Transverse colon (tissue), 4 donors: Measurements from ENCODE around the gene ZNF777. TPM values are rescaled to one million over a fixed set of nuclear protein-coding genes. Genes with fewer than 3 reads are reported as not detected.

Experiments used
- DNase-seq: peaks from one replicate; pipeline ENCODE4 v3.0.0-alpha.2; 2019
- H3K27ac ChIP-seq, 4 donors: fragments of 200-600 bp; sonication (generic); 2 replicates each; pipeline ENCODE4 v1.5.1; 2016 to 2018; ENCODE audit warnings: inconsistent platforms in 4 of 4
- H3K27me3 ChIP-seq: fragments of 200-600 bp; sonication (generic); 2 replicates; pipeline ENCODE4 v1.5.1; 2017; ENCODE audit warnings: inconsistent platforms
- H3K36me3 ChIP-seq, 4 donors: fragments of 200-600 bp; sonication (generic); 2 replicates each; pipeline ENCODE4 v1.5.1; 2017 to 2019; ENCODE audit warnings: inconsistent platforms in 4 of 4
- H3K4me1 ChIP-seq, 4 donors: fragments of 200-600 bp; sonication (generic); 2 replicates each; pipeline ENCODE4 v1.5.1; 2017 to 2020; ENCODE audit warnings: inconsistent platforms in 4 of 4
- H3K4me3 ChIP-seq, 4 donors: fragments of 200-600 bp; sonication (generic); 1 replicate in 1 of 4; 2 replicates in 3 of 4; pipeline versions ENCODE4 v1.5.1 to v1.6.1; 2017 to 2019; ENCODE audit warnings: inconsistent platforms in 4 of 4
- H3K9me3 ChIP-seq, 2 donors: fragments of 200-600 bp; sonication (generic); 2 replicates each; pipeline ENCODE4 v1.5.1; 2017 to 2019; ENCODE audit warnings: inconsistent platforms in 2 of 2
- EP300 ChIP-seq: sonication (generic); formaldehyde crosslinking; IDR thresholded peaks from one replicate; pipeline ENCODE4 v1.6.1; 2017; ENCODE audit warnings: antibody characterized with exemption, low read depth
- POLR2A ChIP-seq: fragments of 450-650 bp; IDR thresholded peaks from one replicate; pipeline ENCODE4 v1.6.1; 2016; ENCODE audit warnings: antibody characterized with exemption, mild to moderate bottlenecking, moderate library complexity
- POLR2AphosphoS5 ChIP-seq, 3 donors: sonication (generic); formaldehyde crosslinking; IDR thresholded peaks; one replicate each; pipeline ENCODE4 v1.6.1; 2016; ENCODE audit warnings: antibody characterized with exemption in 3 of 3
- WGBS, 2 donors: methylation state at CpG; one replicate each; pipeline ENCODE4 v1.1.5; 2018; ENCODE audit warnings: low coverage in 1 of 2; 5-methylcytosine and 5-hydroxymethylcytosine counted together
- in situ Hi-C, 4 donors: fragments of 200-750 bp; cut with MboI; loops; one replicate each; pipeline versions ENCODE4 v1.15.0 to v1.15.1; 2017; ENCODE audit warnings: low sequenced_read_pairs in 3 of 4, low pct_ligation_motif_present in 1 of 4, low pct_unique_long_range_greater_than_20kb in 1 of 4
- intact Hi-C: fragments of 100-400 bp; cut with DNase I; formaldehyde crosslinking; loops from one replicate; pipeline ENCODE4 v1.15.1; 2023; ENCODE audit warnings: low total_unique reads
- total RNA-seq, 4 donors: library from RNA; depleted of rRNA; stranded (reverse); fragments of >200 nt; gene quantifications; one replicate each; pipeline ENCODE4 v1.1.0, GENCODE V29; 2016
- TF ChIP-seq, protein P1 (sequence below), 5 experiments: fragments of 200-600 bp in 3 of 5; fragments of 450-650 bp in 2 of 5; sonication (generic) in 3 of 5; IDR thresholded peaks; 1 replicate in 2 of 5; 2 replicates in 3 of 5; pipeline ENCODE4 v1.5.1; 2016 to 2017; ENCODE audit warnings: antibody characterized with exemption in 5 of 5, inconsistent platforms in 3 of 5, mild to moderate bottlenecking in 2 of 5, moderate library complexity in 1 of 5

Gene ZNF777
- total RNA-seq, 4 donors from 2014 or later: 7.8 to 58.9 (median 14.2) TPM

DNA sequence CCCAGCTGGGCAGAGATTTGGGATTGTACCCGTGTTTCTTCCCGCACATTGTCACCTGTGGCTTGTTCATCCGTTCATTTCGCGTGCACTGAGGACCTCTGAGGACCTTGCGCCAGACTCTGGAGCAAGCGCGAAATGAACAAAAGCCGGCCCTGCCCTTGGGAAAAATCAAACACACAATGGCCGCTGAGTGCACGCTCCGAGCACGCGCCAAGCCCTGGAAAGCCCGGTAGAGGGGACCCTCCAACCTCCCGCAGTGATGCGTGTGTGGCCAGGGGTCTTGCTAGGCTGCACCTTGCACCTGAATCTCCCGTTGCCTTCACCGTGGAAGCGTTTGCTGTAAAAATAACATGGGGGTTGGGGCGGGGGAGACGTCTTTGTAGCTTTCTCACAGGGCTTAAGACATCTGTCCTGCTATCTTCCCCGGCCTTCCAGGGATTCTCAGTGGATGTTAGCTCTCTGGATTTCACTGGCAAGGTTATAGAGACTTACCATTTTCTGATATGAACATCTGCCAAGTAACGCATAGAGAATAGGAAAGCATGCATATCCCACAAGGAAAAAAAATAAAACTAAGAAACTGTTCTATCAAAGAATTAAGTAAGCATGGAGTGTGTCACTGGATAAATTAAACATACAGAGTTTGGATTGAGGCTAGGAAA lies 37.3 kb downstream of the ZNF777 start:
- Histone ChIP-seq H3K27ac (no peak overlapping the region), H3K4me1 (peaks cover 5 to 15% (median 9%) of the 10 kb centered on the region in 4 donors), H3K27me3 (no peaks in the 10 kb centered on the region), H3K4me3 (peak overlapping the region in 2 of 4 donors; percentile 50 to 52), H3K9me3 (no peaks in the 10 kb centered on the region), H3K36me3 (no peaks in the 10 kb centered on the region)
- intact Hi-C loops: no loop called here
- no peak for DNase-seq
- no peak for TF ChIP-seq EP300
- no peak for TF ChIP-seq POLR2AphosphoS5 (IDR thresholded peaks at IDR 0.05)
- no peak for TF ChIP-seq POLR2A
- in situ Hi-C loops: no loop called here
- WGBS, 2 donors: 70 to 73% methylated on average over 6 to 24 of the region's 24 CpGs

GRCh38 chr7:149422914-149423301 lies 38.0 kb downstream of the ZNF777 start:
- Histone ChIP-seq H3K4me3 (peak overlapping the region; percentile 20 to 52 (median 42)), H3K27ac (peak overlapping the region; percentile 59 to 82 (median 66)), H3K4me1 (peaks cover 5 to 15% (median 9%) of the 10 kb centered on the region in 4 donors), H3K27me3 (no peaks in the 10 kb centered on the region), H3K9me3 (no peaks in the 10 kb centered on the region), H3K36me3 (no peaks in the 10 kb centered on the region)
- intact Hi-C loops (no loop called here), in situ Hi-C loops (no loop called here)
- DNase-seq: peak; percentile 37
- TF ChIP-seq POLR2A (no peak), POLR2AphosphoS5 (IDR thresholded peaks at IDR 0.05) (no peak), EP300 (no peak)
- TF ChIP-seq, protein P1, sequence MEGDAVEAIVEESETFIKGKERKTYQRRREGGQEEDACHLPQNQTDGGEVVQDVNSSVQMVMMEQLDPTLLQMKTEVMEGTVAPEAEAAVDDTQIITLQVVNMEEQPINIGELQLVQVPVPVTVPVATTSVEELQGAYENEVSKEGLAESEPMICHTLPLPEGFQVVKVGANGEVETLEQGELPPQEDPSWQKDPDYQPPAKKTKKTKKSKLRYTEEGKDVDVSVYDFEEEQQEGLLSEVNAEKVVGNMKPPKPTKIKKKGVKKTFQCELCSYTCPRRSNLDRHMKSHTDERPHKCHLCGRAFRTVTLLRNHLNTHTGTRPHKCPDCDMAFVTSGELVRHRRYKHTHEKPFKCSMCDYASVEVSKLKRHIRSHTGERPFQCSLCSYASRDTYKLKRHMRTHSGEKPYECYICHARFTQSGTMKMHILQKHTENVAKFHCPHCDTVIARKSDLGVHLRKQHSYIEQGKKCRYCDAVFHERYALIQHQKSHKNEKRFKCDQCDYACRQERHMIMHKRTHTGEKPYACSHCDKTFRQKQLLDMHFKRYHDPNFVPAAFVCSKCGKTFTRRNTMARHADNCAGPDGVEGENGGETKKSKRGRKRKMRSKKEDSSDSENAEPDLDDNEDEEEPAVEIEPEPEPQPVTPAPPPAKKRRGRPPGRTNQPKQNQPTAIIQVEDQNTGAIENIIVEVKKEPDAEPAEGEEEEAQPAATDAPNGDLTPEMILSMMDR (IDR thresholded peaks at IDR 0.05): no peak
- WGBS, 2 donors: 9% methylated on average over 28 of the region's 35 CpGs; no CpG with 5 or more reads in 1 of the 2 donors

DNA sequence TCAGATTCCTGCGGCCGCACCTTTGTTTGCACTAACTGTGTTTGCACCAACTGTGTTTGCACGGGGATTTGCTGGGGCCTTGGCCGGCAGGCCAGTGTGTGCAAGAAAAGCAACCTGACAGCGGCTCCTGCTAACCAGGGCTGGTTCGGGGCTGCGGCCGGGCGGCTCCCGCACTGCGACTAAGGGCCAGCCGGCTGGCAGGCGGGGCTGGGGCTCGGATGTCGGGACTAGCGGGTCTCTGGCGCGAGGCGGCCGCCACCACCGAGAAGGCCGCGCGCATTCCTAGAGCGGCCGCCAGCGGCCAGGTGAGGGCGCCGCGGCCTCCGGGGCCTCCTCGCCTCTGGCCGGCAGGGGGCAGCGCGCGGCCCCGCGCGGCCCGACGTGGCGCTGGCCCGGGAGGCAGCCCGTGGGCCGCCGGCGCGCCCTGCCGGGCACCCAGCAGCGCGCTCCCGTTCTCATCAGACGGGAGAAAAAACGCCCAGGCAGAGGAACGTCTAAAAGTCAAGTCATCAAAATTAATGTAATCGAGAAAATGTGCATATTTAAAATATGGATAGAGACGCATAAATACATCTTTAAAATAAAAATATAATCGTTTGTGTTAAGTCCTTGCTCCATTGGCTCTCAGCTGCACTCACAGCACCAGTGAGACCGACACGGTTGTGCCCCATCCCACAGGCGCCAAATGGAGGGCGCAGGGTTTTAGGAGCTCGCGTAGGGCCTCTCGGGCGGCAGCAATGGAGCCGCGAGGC lies 38.5 kb downstream of the ZNF777 start:
- 0 to 5% methylated on average over 2 to 58 of the region's 68 CpGs for WGBS, 2 donors

DNA sequence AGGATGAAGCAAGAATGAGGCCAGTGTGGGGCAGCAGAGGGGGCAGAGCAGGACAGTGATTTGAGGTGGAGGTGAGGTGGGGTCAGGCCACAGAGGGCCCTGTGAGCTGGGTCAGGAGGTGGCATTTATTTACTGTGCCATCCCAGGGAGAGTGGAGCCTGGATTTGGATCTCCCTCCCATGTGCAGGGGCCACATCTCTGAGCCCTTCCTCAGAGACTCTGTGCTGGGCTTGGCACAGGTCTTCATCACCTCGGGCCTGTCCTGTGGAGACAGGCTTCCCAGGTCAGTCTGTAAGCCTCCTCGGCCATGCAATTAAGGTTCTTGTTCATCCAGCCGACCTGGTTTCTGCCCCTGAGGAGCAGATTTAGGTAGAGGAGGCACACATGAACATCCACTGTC lies 40.9 kb downstream of the ZNF777 start:
- in situ Hi-C loops: no loop called here
- no peak for TF ChIP-seq POLR2A
- TF ChIP-seq, protein P1 (IDR thresholded peaks at IDR 0.05): no peak
- no peak for TF ChIP-seq EP300
- intact Hi-C loops: no loop called here
- peaks cover under 1% of the 10 kb centered on the region for H3K27me3 ChIP-seq
- no peaks in the 10 kb centered on the region for H3K9me3 ChIP-seq
- no peak overlapping the region for H3K4me3 ChIP-seq
- no peak for DNase-seq
- no peak overlapping the region for H3K27ac ChIP-seq
- no peaks in the 10 kb centered on the region for H3K36me3 ChIP-seq
- peaks cover 5 to 15% (median 9%) of the 10 kb centered on the region in 4 donors for H3K4me1 ChIP-seq
- WGBS, 2 donors: 81% methylated on average over 3 of the region's 3 CpGs; no CpG with 5 or more reads in 1 of the 2 donors

More for the DNA sequence above, 38.5 kb downstream of the ZNF777 start:
- intact Hi-C loops (no loop called here), in situ Hi-C loops (no loop called here)
- TF ChIP-seq POLR2AphosphoS5 (IDR thresholded peaks at IDR 0.05) (no peak), EP300 (no peak), POLR2A (peak; percentile 14)
- TF ChIP-seq, protein P1 (IDR thresholded peaks at IDR 0.05): peak; percentile 35 to 58 (median 53)
- Histone ChIP-seq H3K27me3 (no peaks in the 10 kb centered on the region), H3K4me3 (peak overlapping the region; percentile 20 to 52 (median 46)), H3K27ac (peak overlapping the region; percentile 59 to 82 (median 66)), H3K4me1 (peaks cover 5 to 15% (median 9%) of the 10 kb centered on the region in 4 donors), H3K36me3 (no peaks in the 10 kb centered on the region), H3K9me3 (no peaks in the 10 kb centered on the region)
- peak; percentile 72 for DNase-seq
